ENCODE measurements around the gene RASGRP1.

The RASGRP1 gene

DNA sequence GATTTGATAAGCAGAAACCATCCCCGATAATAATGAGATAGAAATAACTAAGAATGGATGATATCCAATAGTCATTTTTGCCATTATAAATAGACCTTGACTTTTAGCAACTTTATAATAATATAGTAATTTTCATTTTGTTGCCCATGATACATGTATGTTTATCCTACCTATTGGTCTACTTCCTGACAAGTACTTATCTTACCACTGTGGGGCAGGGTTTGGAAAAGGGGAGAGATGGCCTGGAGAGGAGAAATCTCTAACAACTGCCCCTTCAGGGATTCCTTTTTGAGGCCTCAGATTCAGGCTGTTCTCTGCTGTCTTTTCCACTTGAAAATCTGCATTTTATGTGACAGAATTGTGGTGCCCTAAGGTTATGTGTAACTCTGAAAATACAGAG is 68.5 kb downstream of the RASGRP1 start:
- no peak for DNase-seq

DNA sequence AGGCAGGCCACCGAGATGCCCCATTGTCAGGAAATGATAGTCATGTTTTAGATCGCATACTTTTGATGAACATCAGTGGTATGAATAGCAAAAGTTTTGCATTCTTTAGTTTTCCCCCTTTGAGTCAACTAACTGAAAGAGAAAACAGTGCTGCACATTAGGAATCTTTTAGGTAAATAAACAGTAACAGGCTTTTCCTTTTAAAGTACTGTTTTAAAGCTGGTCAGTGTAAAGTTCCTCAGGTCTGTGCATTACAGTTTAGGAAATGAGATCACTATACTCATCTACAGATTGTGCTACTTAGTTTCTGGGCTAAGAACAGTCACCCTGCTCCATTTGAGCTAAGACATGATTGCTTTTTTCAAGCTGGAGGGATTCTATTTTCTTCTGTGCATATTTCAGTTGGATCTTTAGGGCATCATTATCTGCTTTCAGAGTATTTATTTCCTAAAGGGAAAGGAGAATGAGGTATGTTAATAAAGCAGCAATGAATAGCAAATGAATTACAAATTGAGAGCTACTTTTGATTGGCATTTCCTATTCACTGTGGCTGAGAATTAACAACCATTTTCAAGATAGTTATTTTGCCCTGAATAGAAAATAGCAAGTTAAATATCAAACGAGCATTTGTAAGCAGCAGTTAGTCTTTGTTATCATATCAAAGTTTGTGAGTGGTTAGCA is 74.2 kb downstream of the RASGRP1 start:
- DNase-seq, result no peak

DNA sequence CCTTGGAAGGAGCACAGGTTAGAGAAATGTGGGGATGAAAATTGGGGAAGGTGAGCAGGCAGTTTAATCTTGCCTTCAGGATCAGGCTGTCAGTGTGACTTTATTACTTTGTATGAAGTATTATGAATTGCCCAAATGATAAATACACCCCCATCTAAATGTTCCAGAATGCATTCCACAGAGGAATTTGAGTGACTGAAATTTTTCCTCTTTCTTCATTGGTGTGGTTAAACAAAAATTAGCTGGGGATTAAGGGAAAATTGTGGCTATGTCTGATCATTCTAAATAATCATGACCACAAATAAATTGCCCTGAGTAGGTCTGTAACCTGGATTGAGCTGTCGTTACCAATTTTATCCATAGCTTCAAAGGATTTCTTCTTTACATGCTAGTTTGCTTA is 77.2 kb downstream of the RASGRP1 start:
- no peak for DNase-seq

DNA sequence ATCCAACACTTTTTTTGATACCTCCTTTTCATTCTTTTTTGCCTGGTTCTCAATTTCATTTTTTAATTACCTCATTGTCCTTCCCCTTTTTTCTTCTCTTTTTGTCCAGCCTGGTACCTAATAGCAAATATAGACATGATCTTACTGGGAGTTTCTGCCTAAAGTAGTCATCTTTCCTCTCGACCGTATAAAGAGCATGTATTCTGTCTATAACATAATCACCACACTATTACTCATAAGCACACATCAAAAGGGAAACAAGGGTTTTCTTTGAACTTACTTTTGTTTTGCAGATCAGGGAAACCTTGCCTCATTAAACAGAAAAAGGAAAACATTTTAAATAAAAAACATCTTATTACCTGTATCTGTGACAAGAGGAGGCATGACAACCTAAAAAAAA is 77.7 kb downstream of the RASGRP1 start:
- no peak for DNase-seq

DNA sequence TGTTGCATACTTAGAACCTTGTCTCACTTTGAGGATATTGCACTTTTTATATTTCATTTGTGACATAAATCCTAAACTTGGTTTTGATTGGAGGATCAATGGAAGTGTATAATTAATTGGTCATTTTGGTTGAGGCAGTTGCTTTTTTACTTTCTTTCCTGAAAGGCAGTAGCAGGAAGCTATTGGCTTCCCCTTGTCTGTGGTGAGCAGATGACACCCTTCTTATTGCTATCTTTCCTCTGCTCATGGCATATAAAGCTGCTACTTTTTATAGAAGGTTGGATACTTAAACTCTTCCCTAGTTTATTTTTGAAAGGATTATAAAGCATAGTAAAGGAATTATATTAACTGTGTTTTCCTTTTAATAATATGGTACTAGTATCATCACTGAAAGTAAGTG is 82.0 kb downstream of the RASGRP1 start:
- no peak for DNase-seq

DNA sequence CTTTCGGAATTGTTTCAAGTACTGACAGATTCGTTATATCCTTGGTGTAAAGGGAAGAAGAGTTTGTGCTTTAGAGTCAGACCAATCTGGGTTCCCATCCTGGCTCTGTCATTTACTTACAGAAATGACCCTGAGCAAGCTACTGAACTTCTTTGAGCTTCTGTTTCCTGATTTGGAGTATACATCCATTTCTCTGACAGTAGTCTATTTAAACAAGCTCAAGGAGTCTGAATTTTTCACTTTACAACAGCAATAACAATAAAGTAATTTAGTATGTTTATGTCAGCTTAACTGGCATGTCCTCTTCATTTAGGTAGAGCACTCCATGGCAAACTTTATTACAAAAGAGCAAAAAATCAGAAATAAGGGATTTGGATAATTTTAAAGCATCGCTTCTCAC is 82.9 kb downstream of the RASGRP1 start:
- DNase-seq, result no peak

DNA sequence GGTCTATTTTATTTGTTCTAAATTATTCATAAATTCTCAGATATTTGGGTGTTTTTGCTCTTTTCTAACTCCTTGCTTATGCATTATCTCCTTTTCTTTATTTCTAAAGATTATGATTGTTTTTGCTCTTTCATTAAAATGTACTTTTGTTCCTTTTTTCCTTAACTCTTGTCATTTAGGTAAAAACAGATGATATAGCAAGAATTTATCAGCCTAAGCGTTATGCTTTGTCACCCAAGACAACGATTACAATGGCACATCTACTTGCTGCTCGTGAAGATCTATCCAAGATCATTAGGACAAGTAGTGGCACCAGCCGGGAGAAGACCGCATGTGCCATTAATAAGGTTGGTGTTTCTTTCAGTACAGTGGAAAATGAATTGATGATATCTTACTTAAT is 83.5 kb downstream of the RASGRP1 start:
- DNase-seq, result no peak

DNA sequence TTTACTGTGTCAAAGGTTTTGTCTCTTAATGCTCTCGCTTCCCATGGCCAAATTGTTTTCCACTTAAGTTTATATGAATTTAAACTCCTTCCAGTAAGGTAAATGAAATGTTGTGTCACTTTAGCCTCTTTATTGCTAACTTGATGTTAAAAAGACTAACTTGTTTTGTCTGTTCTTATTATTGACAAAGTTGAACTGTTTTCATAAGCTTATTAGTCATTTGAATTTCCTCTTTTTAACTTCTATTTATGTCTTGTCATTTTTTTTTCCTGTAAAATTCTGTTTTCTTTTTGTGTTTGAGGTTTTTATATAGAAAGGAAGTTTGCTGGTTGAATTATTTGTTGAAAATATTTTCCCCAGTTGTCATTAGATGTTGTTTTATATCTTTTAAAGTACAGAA is 84.9 kb downstream of the RASGRP1 start:
- DNase-seq, result peak; percentile 7

DNA sequence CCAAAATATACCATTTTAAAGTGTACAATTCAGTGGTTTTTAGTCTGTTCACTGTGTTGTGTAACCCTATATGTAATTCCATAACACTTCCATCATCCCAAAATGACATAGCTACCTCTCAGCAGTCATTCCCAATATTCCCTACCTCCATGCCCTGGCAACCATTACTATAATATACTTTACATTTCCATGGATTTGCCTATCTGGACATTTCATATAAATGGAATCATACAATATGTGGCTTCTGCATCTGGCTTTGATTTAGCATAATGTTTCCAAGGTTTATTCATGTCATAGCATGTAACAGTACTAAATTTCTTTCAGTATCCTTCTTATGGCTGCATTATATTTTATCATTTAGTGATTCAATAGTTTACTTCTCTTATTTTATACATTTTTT is 85.3 kb downstream of the RASGRP1 start:
- DNase-seq, result no peak

DNA sequence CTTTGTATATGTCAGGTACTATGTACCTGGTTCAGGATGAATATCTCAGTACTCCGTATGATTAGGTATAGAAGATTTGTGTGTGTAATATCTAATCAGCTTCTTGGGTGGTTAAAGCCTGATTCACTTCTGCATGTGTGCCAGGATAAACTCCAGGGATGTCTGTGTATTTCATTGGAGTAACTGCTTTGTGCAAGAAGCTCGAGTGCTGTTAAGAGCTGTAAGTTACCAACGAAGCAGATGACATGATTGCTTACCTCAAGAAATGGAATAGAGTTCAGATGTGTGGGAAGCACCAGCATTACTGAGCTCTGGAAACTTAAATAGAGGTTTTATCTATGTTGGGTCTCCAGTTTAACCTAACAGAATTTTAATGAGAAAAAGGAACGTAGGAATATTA is 87.0 kb downstream of the RASGRP1 start:
- no peak for DNase-seq

DNA sequence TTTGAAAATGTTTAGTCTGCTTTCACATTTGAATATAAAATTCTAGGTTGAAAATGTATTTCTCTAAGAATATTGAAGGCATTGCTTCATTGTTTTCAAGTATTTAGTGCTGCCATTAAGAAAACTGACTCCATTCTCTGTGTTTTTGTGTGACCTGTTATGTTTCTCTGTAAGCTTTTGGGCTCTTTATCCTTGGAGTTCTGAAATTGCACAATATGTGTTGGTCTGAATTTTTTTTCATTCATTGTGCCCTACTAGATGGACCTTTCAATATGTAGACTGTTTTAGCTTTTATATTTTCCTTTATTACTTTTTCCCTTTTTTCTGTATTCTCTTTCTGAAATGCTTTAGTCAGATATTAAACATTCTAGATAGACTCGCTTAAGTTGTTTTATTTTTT is 88.5 kb downstream of the RASGRP1 start:
- no peak for DNase-seq

DNA sequence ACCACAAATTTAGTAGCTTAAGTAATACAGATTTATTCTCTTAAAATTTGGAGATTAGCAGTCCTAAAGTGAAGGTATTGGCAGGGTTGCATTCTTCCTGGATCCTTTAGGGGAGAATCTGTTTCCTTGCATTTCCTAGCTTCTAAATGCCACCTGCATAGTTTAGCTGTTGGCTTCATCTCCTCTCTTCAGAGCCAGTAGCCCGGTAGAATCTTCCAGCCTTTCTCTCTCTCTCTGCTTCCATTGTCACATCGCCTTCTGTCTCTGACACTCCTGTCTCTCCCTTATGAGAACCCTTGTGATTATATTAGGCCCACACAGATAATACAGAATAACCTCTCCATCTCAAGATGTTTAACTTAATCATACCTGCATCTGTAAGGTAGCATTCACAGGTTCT is 89.3 kb downstream of the RASGRP1 start:
- DNase-seq, result no peak

DNA sequence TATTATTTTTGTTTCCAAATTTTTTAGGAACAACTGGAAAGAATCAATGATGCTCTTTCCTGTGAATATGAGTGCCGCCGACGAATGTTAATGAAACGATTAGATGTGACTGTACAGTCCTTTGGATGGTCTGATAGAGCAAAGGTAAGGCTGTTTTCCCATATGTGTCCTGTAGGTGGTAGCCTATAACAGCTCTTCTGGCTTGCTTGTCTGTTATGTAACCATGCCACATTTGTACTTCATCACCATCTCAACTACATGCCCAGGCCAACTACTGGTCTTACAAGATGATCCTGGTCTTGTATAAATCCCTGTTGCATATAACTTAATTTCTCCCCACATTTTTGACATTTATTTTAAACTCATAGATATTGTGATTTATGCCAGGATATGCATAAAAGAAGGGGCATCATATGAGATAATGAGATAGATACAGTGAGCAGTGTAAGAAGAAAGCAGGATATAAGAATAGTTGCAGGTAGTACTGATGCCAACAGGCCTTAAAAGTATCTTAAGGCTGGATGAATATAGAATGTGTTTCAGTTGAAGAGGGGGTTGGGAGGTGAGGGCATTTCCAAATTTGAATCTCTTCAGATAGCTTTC is 90.4 kb downstream of the RASGRP1 start:
- peak; percentile 64 for DNase-seq

DNA sequence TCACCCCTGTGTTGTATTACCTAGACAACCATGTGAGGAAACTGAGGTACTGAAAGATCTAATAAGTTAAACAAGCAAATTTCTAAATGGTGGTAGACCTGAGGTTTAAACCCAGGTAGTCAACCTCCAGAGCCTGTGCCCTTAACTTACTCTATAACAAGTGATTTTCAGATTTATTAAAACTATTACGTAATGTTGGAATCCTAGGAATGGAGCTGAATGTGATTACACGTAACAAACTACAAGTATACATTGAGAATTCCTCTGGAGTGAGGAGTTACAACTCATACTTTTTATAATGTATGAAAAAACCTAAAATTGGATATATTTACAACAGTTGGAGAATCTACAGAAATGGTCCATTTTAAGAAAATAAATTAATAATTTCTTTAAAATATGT is 92.6 kb downstream of the RASGRP1 start:
- no peak for DNase-seq

DNA sequence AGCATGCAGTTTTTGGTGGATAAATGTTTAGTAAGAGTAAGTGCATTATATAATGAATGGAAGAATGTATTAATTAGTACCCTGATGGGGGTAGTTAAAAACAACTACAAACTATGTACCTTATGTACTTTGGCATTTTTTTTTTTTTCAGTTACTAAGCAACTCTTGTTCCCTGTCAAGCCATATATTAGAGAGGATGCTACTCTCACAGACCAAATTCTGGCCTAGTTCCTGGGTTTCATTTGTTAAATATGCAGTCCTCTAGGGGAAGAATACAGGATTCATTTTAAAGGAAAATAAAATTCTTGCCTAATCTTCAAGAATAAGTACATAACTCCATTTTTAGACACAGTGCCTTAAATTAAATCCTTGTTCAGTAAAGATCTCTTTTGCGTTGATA is 93.8 kb downstream of the RASGRP1 start:
- no peak for DNase-seq

DNA sequence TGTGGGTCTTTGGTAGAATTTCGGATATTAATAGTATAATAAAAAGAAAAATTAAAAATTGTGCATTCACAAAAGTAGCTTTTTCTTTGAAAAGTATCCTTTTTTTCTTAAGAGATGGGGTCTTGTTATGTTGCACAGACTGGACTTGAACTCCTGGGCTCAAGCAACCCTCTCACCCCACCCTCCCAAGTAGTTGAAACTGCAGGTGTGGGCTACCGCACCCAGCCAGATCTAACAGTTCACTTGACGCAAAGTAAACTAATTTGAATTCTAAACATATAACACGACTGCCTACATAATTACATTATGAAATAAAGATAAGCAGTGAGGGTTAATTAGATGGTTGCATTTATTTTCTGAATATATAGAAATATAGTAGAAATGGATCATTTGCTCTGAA is 99.9 kb downstream of the RASGRP1 start:
- DNase-seq, result no peak

DNA sequence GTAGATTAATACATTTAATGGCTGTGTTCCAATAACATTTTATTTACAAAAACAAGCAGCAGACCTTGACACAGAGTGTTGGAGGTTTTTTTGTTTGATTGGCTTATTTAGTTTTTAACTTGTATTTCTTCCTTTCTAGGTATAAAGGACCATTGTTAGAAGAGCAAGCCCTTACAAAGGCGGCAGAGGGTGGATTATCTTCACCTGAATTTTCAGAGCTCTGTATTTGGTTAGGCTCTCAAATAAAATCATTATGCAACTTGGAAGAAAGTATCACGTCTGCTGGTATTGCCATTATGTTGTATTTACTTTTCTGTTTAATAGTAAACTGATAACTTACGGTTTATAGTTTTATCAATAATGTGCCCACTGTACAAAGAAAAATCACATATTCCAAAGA is 100.7 kb downstream of the RASGRP1 start:
- no peak for DNase-seq

DNA sequence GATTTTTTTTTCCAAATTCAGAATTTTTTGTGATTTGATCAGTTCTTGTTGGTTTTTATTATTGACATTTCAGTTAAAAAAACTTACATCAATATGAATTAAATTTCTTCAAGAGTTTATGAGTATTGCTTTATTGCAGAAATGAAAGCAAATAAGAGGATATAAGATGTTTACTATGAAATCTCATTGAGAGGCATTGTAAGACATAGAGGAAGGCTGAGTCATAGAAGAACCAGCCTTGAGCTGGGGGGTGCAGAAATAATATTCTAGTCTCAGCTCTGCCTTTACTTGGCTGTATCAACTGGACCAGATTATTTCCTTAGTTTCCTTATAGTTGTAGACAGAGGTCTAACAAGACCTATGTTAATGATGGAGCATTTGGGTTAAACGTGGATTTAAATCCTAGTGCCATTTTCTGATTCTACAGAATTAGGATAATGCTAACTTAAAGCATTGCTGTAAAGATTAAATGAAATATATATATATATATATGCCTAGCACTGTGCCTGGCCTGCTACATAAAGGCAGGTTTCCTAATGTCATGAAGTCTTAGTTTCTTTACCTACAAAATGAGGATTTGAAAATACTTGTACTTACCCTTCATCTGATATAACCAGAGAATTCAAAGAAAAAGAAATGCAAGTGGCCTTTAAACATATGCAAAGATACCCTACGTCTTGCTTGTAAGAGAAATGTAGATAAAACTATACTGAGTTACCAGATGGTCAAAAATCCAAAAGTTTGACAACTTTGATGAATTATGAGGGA is 103.4 kb downstream of the RASGRP1 start:
- peak; percentile 63 for DNase-seq

DNA sequence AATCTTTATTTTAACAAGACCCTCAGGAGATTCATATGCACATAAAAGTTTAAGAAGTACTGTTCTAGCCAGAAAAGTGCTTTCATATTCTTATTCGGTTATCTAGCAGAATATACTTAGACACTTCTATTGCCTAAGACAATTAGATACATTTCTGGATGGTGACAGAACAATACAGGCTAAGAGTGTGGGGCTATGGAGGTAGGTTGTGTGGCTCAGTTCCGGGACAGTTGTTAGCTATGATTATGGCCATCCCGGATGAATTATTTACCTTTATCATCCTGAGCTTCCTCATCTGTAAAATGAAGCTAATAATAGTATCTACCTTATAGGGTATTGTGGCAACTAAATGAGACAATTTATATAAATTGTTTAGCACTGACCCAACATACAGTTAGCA is 104.1 kb downstream of the RASGRP1 start:
- no peak for DNase-seq

DNA sequence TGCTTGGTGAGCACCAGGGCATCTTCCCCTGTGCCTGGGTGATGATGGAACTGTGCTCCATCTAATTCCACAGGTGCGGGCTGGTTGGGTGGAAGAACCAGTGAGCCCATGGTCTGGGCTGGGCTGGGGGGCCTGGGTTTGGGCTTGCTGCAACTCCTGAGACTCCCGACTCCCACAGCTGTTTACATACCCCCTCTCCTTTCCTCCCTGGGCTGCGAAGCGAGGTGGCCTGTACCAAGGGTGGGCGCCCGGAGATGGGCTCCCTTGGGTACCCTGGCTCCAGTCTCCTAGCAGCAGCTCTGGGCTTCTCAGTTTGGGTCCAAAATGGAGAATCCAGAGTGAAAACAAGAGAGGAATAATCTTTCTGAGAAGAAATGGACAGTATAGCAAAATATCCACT is 105.1 kb downstream of the RASGRP1 start:
- DNase-seq, result no peak

DNA sequence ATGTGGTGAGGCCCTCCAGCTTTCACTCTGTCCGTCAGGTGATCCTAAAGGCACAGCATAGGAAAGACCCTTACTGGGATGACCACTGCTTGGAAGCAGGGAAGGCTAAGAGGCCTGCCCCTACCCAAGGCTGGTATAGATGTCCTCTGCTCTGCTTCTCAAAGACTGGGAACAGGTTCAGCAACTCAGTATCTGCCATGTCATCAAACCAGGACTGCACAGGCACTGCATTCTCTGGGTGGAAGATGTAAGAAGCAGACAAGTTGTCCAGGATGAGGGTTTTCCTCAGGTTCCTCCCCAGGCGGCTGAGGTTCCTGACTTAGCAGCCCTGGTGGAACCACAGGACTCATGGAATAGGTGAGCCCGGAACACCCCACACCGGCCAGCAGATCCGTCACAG is 106.0 kb downstream of the RASGRP1 start:
- DNase-seq, result no peak

DNA sequence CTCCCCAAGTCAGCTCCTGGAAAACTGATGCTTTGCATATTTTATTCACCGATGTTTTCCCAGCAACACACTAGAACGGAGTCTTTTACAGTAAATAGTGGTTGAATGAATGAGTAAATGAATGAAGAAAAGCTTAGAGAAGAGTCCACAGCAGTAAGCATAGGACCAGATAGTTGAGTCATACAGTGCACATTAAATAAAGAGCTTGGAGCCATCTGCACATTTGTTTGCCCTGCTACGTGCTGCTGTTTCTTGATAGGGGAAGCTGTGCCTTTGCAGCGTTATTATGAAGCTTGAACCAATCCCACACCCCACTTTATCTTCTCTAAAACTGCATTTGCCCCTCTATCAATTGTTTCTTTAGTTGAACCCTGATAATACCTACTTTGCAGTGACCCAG is 109.5 kb downstream of the RASGRP1 start:
- no peak for DNase-seq

DNA sequence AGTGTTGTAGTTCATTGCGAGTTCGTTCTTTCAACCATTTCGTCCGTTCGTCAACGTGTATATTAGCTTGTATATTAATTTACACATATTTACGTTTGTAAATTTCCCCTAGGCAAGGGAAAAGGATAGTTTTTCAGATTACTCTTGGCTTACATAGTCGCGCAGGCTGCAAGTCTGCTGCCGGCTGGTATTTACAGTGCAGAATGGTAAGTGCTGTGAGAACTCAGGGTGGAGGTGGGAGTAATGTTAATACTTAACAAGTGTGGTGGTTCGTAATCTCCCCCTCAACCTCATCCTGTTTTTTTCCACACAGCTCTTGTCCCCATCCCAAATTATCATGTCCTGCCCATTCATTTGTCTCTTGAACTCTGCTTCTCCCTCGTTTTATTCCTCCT is 109.9 kb downstream of the RASGRP1 start:
- no peak for DNase-seq

DNA sequence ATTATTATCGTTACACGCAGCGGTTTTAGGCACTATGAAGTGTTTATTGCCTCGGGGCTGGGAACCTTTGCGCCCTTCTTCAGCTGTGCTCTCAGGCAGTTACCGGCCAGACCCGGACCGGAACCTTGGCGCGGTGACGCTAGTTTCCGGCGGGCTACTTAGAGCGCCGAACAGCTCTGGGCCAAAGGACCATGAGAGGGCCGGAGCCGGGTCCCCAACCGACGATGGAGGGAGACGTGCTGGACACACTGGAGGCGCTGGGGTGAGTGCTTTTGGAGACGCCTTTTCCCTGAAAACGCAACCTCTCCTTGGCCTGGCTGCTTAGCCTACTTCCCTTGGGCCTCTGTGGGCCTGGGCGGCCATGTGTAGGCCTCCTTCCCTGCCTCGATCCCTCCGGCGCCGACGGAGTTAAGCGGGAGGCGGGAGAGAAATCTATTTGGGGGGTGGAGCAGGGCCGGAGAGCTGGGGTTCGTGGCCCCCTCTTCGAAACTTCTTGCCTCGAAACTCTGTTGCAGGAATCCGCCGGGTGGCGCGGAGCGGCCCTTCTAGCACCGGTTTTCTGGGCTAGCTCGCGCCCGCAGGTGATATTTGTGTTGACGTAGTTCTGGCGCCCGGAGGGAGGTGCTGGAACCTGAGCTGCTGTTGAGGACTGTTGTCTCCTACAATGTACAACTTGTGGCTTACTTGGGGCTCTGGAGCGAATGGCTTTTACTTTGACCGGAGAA is 110.5 kb downstream of the RASGRP1 start, which contains the start of gene FAM98B:
TSS of gene FAM98B (plus strand) at position 157 of the 725 bp plus-strand sequence. CDS start at position 192, 35 bp downstream.
- peak; percentile 74 for DNase-seq
